Hematopoietic multipotent progenitor cell treated with erythropoietin and hydrocortisone succinate and interleukin-3 and kit ligand, for 4 days (in vitro differentiated cells): ENCODE data around the gene ARHGEF4.
"Not testable (repeated sequence)": the region's sequence is repeated elsewhere in the genome, so short reads cannot be mapped to it uniquely, and the experiment has no call there.

Experiments
- DNase-seq: peaks from one replicate; pipeline ENCODE4 v3.0.0-alpha.2; 2015

ARHGEF4 gene

GRCh38 chr2:131055169-131056065 is 218.7 kb downstream of the ARHGEF4 start:
- no peak for DNase-seq

DNA sequence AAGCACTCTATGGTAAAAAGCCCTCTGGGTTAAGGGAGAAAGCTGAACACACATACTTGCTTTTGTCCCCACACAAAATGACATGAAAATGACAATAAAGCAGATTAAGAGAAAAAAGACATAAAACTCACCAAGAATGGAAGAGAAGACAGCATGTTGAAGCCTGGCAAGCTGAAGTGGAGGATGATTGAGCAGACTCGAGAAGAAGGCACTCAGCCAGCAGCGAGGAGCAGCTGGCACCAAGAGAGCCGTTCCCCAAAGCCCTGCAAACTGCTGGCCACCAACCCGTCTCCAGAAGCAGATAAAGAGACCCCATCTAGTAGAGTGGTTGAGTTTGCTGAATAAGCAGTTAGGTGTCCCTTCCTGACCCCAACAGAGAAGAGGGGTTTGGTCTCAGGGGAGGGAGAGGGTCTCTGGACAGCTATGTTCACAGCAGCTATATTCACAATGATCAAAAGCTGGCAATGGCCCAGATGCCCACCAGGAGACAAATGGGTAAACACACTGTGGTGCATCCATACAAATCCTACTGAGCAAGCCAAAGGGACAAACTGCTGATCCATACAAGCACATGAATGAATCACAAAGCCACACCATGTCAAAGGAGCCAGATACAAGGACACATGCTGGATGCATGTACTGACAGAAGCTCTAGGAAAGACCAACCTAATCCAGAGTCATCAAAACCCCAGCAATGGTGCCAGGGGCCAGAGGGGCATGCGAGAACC is 219.7 kb downstream of the ARHGEF4 start:
- DNase-seq = no peak

- no peak for DNase-seq
Observed at GRCh38 chr2:131056932-131057287, 220.2 kb downstream of the ARHGEF4 start.

GRCh38 chr2:131058214-131058843 is 221.6 kb downstream of the ARHGEF4 start:
- no peak for DNase-seq

- no peak for DNase-seq
Observed at GRCh38 chr2:131058920-131059319, 222.2 kb downstream of the ARHGEF4 start.

- no peak for DNase-seq
Observed at GRCh38 chr2:131063501-131064283, 227.0 kb downstream of the ARHGEF4 start.

DNA sequence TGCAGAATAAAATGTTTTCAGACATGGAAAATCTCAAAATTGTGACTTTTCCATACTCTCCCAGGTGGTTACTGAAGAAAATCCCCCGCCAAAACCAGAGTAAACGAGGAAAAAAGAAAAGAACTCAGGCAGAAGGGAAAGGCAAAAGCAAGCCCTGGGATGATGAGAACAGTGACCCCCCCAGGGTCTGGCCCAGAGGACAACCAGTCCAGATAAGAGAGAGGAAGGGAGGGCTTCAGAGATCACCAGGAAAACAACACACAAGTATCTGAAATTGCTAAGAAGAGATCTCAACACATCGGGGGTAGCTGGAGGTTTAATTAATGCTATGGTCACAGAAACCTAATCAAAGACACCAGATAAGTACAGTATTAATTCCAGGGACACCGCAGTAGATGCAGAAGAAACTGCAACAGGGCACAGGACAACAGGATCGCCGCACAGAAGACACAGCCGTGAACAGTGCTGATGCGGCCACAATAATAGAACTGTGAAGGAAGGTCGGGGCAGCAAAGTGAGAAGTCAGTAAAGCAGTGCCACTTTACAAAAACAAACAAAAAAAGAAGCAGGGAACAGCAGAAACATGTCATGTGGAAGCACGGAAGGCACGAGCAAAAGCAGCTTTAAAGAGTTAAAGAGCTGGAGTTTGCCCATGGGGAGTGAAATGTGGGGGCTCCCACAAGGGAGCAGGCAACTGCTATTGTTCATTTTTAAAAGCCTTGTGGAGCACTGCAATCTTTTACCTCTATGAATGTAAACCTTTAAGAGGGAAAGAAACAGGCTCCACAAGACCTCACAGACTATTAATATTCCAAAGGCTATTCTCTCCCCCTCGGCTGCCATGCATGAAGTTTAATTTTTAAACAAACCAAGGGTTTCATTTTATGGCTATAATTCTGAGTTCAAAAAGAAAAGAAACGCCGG is 228.1 kb downstream of the ARHGEF4 start:
- DNase-seq = no peak

DNA sequence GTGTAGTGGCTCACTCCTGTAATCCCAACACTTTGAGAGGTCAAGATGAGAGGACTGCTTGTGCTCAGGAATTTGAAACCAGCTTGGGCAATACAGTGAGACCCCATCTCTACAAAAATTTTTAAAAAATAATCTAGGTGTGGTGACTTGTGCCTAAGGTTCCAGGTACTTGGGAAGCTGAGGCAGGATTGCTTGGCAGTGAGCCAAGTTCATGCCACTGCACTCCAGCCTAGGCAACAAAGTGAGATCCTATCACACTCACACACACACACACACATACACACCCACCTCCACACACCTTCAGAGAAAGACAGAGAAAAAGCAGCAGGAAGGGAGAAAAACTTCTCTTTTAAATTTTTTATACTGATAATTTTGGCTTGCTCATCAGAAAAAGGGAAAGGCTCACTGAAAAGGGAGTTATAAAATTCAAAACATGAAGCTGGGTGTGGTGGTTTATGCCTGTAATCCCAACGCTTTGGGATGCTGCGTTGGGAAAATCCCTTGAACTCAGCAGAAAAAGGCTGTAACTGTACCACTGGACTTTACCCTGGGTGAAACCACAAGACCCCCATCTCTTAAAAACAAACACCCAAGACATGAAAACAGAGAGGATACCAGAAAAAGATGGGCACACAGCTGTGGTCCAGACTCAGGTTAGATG is 230.9 kb downstream of the ARHGEF4 start:
- DNase-seq = no peak

DNA sequence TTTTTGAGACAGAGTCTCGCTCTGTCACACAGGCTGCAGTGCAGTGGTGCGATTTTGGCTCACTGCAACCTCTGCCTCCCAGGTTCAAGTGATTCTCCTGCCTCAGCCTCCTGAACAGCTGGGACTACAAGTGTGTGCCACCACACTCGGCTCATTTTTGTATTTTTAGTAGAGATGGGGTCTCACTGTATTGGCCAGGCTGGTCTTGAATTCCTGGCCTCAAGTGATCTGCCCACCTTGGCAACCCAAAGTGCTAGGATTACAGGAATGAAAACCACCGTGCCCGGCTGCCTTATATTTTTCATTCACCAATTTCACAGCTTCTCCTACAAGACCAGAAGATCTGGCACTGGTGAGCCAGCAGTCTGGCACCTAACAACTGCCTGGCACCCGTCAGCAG is 231.5 kb downstream of the ARHGEF4 start:
- DNase-seq = not testable (repeated sequence)

DNA sequence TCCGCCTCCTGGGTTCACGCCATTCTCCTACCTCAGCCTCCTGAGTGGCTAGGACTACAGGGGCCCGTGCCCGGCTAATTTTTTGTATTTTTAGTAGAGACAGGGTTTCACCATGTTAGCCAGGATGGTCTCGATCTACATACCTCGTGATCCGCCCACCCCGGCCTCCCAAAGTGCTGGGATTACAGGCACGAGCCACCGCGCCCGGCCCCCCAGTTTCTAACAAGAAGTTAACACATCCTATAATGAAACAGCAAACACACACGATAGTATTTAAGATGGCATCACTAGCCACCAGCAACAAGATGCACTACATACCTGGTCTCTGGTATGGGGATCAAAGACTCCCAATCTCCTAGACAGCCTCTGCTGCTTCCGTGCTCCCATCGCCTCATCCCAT is 238.9 kb downstream of the ARHGEF4 start:
- DNase-seq = not testable (repeated sequence)

DNA sequence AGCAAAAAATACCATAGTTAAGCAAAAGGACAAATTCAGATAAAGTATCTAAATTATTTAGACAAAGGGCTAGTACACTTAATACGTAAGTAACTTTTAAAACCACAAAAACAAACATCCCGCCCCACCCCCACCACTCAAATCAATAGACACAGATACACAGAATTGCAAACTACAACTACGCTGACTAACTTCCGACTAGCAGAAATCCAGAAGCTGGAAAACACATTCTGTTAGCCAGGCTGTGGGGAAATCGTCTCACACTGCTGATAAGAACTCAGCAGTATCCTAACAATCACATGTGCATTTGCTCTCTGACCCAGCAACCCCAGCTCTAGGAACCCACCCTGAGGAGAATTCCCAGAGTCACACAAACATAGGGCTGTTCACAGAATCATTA is 240.0 kb downstream of the ARHGEF4 start:
- no peak for DNase-seq

- DNase-seq = no peak
Observed at GRCh38 chr2:131077182-131077846, 240.6 kb downstream of the ARHGEF4 start.

DNA sequence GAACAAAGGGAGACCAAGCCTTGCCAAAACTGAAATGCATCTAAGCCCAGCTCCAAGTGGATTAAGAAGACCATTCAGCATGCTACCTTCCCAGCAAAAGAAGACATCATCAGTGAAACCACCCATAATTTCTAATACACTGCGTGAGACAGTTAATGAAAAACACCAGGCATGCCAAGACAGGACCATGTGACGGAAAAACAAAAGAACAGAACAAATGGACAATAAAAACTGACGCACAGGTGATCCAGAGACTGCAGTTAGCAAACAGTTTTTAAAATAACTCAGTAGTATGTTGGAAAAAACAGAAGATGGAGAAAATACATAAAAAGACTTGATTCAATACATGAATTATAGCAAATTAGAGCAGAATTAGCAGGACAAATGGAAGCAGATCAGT is 241.3 kb downstream of the ARHGEF4 start:
- no peak for DNase-seq

GRCh38 chr2:131079931-131080330 is 243.2 kb downstream of the ARHGEF4 start:
- not testable (repeated sequence) for DNase-seq

- DNase-seq = no peak
Observed at GRCh38 chr2:131081190-131081589, 244.5 kb downstream of the ARHGEF4 start.

DNA sequence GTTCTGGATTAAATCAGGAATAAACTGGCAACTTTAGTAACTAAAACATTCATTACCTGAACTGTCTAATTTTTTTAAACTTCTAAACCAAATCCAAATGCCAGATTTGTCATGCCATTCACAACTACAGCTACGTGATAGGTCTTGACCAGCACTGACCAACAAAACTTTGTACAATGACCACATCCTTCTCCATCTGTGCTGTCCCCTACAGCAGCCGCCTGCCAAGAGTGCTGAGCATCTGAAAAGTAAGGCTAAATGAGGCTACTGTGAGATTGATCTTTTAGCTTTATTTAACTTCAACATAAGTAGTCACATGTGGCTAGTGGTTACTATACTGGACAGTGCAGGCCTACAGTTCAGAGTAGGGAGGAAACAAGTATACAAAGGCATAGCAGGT is 248.9 kb downstream of the ARHGEF4 start:
- no peak for DNase-seq

GRCh38 chr2:131092458-131093005 is 255.8 kb downstream of the ARHGEF4 start:
- no peak for DNase-seq

GRCh38 chr2:131093006-131093695 is 256.4 kb downstream of the ARHGEF4 start, which contains the start of gene FAM168B:
Gene FAM168B, minus strand, starts transcription at chr2:131093460. Its CDS starts 10,814 bp downstream, at chr2:131082646.
- DNase-seq = peak; percentile 94

DNA sequence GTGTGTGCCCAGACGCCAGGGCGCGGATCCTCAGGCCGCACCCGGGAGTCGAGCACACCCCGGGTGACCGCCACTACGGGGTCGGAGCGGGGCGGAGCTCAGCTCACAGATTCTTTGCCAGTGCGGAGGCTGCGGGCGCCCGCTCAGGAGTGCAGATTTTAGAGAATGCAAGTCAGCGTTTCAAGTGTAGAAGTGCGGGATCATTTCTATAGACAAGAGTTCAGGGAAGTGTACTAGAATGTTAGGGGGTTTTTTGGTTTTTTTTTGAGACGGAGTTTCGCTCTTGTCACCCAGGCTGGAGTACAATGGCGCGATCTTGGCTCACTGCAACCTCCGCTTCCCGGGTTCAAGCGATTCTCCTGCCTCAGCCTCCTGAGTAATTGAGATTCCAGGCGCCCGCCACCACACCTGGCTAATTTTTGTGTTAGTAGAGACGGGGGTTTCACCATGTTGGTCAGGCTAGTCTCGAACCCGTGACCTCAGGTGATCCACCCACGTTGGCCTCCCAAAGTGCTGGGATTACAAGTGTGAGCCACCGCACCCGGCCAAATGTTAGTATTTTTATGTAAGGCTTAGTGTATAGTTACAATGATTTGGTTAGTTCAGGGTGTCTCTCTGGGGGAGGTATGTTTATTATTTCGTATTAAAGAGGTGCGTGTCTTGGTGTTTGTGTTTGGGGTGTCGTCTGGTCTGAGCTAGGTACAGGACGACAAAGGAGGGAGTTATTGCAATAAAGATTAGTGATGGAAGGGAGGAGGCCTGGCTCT is 257.2 kb downstream of the ARHGEF4 start:
- DNase-seq = no peak
